ENCODE results near the gene CCDC90B. TPM values are rescaled to one million over a fixed set of nuclear protein-coding genes. Genes with fewer than 3 reads are reported as not detected.

CCDC90B gene
- total and polyA plus RNA-seq, 2 donors (not counting 1 experiment from before 2014, with no cell fraction given) = 66.2 to 109 TPM

DNA sequence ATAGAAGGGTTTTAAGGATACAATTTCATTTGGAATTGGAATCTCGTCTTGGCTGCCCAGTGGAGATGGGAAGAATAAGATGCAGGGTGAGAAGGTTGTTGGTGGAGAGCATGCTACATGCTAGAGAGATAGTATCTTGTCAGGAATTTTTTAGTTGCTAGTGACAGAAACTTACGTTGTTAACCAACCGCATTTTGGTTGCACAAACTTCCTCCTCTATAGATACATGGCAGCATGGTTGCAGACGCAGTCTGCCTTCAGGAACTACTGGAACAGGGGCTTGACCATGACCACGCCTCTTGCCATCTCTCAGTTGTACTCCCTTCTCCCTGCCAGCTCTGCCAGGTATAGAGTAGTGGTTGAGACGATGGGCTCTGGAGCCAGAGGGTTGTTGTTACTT, 13.5 kb upstream of the CCDC90B start:
- Histone ChIP-seq H3K4me3 (replicated peaks in 1 of 4; ENCODE audit: control extremely low read depth in 1 of 4, insufficient read depth in 1 of 4, low read depth in 3 of 4, low read length in 4 of 4) (no peak overlapping the region), H2AFZ (ENCODE audit: low read length) (no peak overlapping the region), H3K4me1 (ENCODE audit: control insufficient read depth, extremely low read depth, insufficient read depth, low read length) (no peaks in the 10 kb centered on the region), H3K36me3 (ENCODE audit: control insufficient read depth, insufficient read depth, low read length) (no peaks in the 10 kb centered on the region), H3K27me3 (ENCODE audit: control insufficient read depth, insufficient read depth, low read length) (peaks cover 3% of the 10 kb centered on the region), H3K27ac (ENCODE audit: insufficient read depth, low read length) (no peak overlapping the region), H3K9me3 (ENCODE audit: control insufficient read depth, insufficient read depth, low read depth, low read length) (no peaks in the 10 kb centered on the region), H3K79me2 (ENCODE audit: control insufficient read depth, insufficient read depth, low read length) (no peaks in the 10 kb centered on the region), H3K4me2 (ENCODE audit: extremely low read depth, insufficient read depth, low read length) (no peak overlapping the region), H3K9ac (ENCODE audit: insufficient read depth, low read length) (no peak overlapping the region), H4K20me1 (ENCODE audit: control insufficient read depth, extremely low read depth, insufficient read depth, low read length) (no peaks in the 10 kb centered on the region)
- TF ChIP-seq, protein P1, sequence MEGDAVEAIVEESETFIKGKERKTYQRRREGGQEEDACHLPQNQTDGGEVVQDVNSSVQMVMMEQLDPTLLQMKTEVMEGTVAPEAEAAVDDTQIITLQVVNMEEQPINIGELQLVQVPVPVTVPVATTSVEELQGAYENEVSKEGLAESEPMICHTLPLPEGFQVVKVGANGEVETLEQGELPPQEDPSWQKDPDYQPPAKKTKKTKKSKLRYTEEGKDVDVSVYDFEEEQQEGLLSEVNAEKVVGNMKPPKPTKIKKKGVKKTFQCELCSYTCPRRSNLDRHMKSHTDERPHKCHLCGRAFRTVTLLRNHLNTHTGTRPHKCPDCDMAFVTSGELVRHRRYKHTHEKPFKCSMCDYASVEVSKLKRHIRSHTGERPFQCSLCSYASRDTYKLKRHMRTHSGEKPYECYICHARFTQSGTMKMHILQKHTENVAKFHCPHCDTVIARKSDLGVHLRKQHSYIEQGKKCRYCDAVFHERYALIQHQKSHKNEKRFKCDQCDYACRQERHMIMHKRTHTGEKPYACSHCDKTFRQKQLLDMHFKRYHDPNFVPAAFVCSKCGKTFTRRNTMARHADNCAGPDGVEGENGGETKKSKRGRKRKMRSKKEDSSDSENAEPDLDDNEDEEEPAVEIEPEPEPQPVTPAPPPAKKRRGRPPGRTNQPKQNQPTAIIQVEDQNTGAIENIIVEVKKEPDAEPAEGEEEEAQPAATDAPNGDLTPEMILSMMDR (conservative IDR thresholded peaks at IDR 0.05 in 1 of 2, IDR thresholded peaks at IDR 0.05 in 1 of 2; ENCODE audit: low read depth in 1 of 2, low read length in 2 of 2) = no peak
- TF ChIP-seq EZH2 (IDR thresholded peaks at IDR 0.05; ENCODE audit: low read length, missing control alignments) = no peak
- DNase-seq (ENCODE audit: low read depth in 2 of 2) = no peak

DNA sequence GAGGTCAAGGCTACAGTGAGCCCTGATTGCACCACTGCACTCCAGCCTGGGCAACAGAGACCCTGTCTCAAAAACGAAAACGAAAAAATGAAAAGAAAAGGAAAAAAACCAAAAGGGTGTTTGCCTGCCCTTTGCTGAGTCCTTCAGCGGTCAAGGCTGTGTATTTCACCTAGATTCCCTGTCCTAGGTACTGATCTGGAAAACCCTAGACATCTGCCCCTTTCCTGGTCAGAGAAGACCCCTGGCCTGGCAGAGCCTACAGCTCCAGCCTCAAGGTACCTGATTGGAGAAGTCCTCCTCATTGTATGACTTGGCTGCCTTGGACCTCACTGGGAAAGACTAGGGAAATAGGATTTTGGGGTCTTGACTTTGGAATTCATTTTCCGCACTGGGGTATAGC, 8.0 kb upstream of the CCDC90B start:
- no peak for DNase-seq (ENCODE audit: low read depth in 2 of 2)
- Histone ChIP-seq H3K9ac (ENCODE audit: insufficient read depth, low read length) (no peak overlapping the region), H3K4me3 (replicated peaks in 1 of 4; ENCODE audit: control extremely low read depth in 1 of 4, insufficient read depth in 1 of 4, low read depth in 3 of 4, low read length in 4 of 4) (no peak overlapping the region), H3K27ac (ENCODE audit: insufficient read depth, low read length) (no peak overlapping the region), H3K36me3 (ENCODE audit: control insufficient read depth, insufficient read depth, low read length) (no peaks in the 10 kb centered on the region), H2AFZ (ENCODE audit: low read length) (no peak overlapping the region), H3K9me3 (ENCODE audit: control insufficient read depth, insufficient read depth, low read depth, low read length) (no peaks in the 10 kb centered on the region), H3K79me2 (ENCODE audit: control insufficient read depth, insufficient read depth, low read length) (no peaks in the 10 kb centered on the region), H3K27me3 (ENCODE audit: control insufficient read depth, insufficient read depth, low read length) (peaks cover 3% of the 10 kb centered on the region), H3K4me2 (ENCODE audit: extremely low read depth, insufficient read depth, low read length) (no peak overlapping the region), H3K4me1 (ENCODE audit: control insufficient read depth, extremely low read depth, insufficient read depth, low read length) (no peaks in the 10 kb centered on the region), H4K20me1 (ENCODE audit: control insufficient read depth, extremely low read depth, insufficient read depth, low read length) (no peaks in the 10 kb centered on the region)
- TF ChIP-seq, protein P1 (conservative IDR thresholded peaks at IDR 0.05 in 1 of 2, IDR thresholded peaks at IDR 0.05 in 1 of 2; ENCODE audit: low read depth in 1 of 2, low read length in 2 of 2) = no peak
- TF ChIP-seq EZH2 (IDR thresholded peaks at IDR 0.05; ENCODE audit: low read length, missing control alignments) = no peak

DNA sequence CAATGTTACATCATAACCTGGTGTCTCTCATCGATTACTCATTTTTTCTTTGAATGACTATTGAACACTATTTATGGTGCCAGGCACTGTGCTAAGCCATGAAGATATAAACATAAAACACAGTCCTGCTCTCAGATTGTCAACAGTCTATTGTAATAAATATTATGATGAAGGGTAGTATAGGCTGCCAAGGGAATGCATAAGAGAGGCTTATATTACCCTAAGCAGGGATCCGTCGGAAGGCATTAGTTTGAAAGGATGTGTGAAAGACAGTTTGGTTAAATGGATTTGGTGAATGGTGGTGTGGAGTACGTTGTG, 7.2 kb upstream of the CCDC90B start:
- no peak overlapping the region for H3K27ac ChIP-seq (ENCODE audit: insufficient read depth, low read length)
- H2AFZ ChIP-seq (ENCODE audit: low read length) = no peak overlapping the region

More for the DNA sequence above, 7.2 kb upstream of the CCDC90B start:
- Histone ChIP-seq H4K20me1 (ENCODE audit: control insufficient read depth, extremely low read depth, insufficient read depth, low read length) (no peaks in the 10 kb centered on the region), H3K9me3 (ENCODE audit: control insufficient read depth, insufficient read depth, low read depth, low read length) (no peaks in the 10 kb centered on the region), H3K36me3 (ENCODE audit: control insufficient read depth, insufficient read depth, low read length) (no peaks in the 10 kb centered on the region), H3K4me1 (ENCODE audit: control insufficient read depth, extremely low read depth, insufficient read depth, low read length) (no peaks in the 10 kb centered on the region), H3K27me3 (ENCODE audit: control insufficient read depth, insufficient read depth, low read length) (peaks cover 3% of the 10 kb centered on the region), H3K4me2 (ENCODE audit: extremely low read depth, insufficient read depth, low read length) (no peak overlapping the region), H3K4me3 (replicated peaks in 1 of 4; ENCODE audit: control extremely low read depth in 1 of 4, insufficient read depth in 1 of 4, low read depth in 3 of 4, low read length in 4 of 4) (no peak overlapping the region), H3K79me2 (ENCODE audit: control insufficient read depth, insufficient read depth, low read length) (no peaks in the 10 kb centered on the region), H3K9ac (ENCODE audit: insufficient read depth, low read length) (no peak overlapping the region)
- no peak for DNase-seq (ENCODE audit: low read depth in 2 of 2)
- TF ChIP-seq EZH2 (IDR thresholded peaks at IDR 0.05; ENCODE audit: low read length, missing control alignments) = no peak
- TF ChIP-seq, protein P1 (conservative IDR thresholded peaks at IDR 0.05 in 1 of 2, IDR thresholded peaks at IDR 0.05 in 1 of 2; ENCODE audit: low read depth in 1 of 2, low read length in 2 of 2) = no peak
